DMS53 treated with DMSO at 0.1 percent for 48 hours (cell line): ENCODE results near the gene DNAH11.
A peak's percentile ranks its signal among the peaks of the same experiment; 100 is the strongest.

Source experiments
- DNase-seq: peaks from one replicate; lab custom pipeline; 2025; ENCODE audit not compliant: unreplicated experiment; lab: John Stamatoyannopoulos, UW

Gene DNAH11

DNA sequence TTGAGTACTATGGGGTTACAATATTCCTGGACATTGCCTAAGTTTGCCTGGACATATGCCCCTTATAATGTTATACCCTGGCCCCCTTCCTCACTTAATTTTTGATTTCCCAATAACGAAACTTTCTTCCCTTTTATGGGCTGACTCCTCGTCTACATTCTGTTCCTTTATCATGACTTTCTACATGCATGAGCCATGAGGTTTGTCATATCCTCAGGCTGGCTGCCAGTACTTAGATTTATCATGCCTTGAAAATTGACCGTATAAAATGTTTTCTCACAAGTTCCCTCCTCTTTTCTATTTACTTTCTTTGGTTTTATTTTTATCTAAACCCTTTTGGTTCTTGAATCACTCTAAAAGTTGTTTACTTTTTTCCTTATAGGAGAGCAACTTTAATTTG lies 4.7 kb downstream of the DNAH11 start:
- no peak for DNase-seq

- no peak for DNase-seq
Measured at GRCh38 chr7:21548491-21548890, 5.7 kb downstream of the DNAH11 start.

DNA sequence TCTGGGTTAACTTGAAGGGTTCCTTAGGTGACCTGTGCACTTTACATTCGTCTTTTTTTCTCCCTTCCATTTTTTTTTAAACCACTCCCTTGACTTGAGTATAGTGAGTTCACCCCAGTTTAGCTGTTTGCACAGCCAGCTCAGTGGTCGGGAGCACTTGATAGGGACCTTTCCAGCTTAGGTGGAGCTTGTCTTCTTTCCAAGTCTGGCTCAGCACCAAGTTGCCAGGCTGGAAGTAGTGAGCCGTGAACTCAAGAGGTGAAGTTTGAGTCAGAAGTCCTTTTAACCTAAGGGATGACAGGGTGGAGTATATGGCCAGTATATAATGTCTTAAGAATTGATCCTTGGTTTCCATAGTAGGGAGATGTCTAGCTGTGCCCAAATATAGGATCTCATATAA lies 7.2 kb downstream of the DNAH11 start:
- no peak for DNase-seq

DNA sequence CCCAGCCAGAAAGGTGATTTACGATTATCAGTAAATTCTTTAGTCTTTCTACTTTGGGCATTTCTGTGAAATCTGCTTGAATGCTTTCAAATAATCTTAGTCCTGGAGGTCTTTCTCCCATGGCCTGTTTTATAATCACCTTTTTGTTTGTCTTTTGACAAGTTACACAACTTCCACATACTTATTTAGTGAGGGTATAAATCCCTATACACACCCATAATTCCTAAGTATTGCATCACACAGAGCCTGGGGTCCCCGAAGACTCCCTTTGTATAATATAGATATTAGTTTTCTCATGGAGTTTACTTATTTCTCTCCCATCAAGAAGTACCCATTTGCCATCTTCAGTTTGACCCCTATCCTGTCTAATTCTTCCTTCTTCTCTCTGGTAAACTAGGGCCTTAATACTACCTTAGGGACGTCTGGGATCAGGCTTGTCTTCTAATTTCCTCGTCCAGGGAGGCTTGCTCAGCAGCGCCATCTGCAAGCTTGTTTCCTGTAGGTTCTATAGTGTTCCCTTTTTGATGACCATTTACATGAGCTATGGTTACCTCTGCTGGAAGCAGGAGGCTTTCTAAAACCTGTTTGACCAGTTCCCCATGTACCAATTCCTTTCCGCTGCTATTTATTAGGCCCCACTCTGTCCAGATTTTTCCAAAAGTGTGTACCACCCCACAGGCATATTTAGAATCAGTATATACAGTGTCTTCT lies 8.1 kb downstream of the DNAH11 start:
- DNase-seq, result peak; percentile 99

- DNase-seq, result no peak
Measured at GRCh38 chr7:21562385-21562784, 19.5 kb downstream of the DNAH11 start.

DNA sequence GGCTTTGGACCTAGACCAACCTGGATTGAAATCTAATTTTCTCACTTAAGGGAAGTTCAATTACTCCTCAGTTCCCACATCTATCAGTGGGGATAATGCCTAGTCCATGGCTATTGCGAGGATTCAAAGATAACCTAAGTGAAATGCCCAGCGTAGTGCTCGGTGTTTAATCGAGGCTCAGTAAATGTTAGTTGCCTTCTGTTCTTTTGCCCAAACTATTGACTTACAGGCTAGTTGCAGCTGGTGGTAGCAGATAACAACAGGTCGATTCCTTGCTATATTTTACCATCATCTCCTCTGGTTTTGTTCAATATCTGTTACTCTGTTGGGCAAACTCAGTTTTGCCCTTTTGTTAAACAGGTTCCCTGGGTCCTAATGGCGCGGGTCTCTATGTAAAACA lies 22.8 kb downstream of the DNAH11 start:
- no peak for DNase-seq

- no peak for DNase-seq
Measured at GRCh38 chr7:21566094-21566493, 23.3 kb downstream of the DNAH11 start.

GRCh38 chr7:21568762-21569161 lies 25.9 kb downstream of the DNAH11 start:
- DNase-seq, result peak; percentile 48

DNA sequence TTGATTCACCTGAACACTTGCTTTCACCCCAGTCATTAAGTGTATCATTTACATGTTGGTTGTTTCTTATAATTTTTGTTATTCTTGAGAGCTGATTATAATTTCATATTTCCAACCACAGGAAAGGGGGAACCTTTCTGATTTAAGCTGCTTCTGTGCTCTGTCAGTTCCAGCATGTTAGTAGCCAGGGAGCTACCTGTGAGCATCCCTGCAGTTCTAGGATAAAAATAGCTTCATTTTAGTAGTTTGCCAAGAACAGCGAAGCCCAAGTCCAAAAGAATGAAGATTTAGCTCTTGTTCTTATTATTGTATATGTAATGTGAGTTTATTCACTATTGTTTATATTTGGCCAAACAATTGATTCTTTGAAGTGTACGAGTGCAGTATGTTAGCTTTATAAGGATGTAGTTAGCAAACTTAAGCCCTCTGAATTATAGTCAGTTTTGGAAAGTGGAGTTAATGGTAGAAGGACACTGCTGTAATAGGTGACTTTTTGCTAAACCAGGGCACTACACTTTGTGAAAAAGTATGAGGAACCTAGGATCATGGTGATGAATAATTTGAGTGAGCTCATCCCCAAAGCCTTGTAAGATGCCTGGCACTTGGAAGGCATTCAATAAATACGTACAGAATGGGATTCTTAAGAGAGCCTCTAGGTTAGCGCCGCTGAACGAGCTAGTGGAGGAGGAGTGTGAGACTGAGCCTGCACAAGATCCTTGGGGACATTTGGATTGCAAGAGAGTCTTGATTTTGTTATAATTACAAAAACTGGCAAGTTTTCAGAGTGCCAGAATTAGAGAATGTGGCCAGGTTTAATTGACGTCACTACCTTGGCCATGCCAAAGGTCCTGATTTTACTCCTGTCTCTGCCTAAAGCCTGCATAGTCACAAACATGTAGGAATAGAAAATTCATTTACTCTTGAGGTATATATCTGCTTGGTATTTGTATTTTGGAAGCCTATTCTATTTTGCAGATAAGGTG lies 29.8 kb downstream of the DNAH11 start:
- no peak for DNase-seq

GRCh38 chr7:21579341-21580072 lies 36.7 kb downstream of the DNAH11 start:
- no peak for DNase-seq

- DNase-seq, result peak; percentile 70
Measured at GRCh38 chr7:21580073-21580521, 37.3 kb downstream of the DNAH11 start.

GRCh38 chr7:21585070-21585724 lies 42.4 kb downstream of the DNAH11 start:
- peak; percentile 60 for DNase-seq

DNA sequence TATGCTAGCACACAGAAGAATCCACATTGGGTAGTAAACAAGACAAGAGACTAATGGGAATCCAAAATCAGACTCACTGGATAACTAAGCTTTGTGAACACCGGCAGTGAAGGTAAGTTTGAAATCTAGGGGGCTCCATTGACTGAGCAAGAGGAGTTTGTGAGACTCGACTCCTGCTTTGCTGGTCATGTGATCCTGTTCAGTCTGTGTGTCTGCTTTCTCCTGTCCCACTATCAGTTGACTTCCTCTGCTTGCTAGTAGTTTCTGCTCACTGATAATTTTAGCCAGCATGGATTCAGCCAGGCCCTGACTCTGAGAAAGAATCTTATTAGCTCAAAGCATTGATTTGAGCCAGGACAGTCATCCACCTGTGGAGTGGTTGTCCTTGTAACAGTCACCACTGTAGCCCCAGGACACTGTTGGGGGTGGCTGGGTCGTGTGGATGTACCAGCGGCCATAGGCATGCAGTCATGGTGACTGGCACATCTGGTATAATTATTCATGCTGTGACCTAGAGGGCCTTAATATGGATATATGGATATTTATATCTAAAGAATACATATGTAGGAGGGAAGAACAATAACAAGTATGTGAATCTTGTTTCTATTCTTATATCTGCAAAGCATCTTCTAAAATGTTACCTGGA lies 44.4 kb downstream of the DNAH11 start:
- no peak for DNase-seq

GRCh38 chr7:21596801-21597200 lies 54.0 kb downstream of the DNAH11 start:
- no peak for DNase-seq

- DNase-seq, result no peak
Measured at GRCh38 chr7:21603462-21603861, 60.6 kb downstream of the DNAH11 start.

- DNase-seq, result no peak
Measured at GRCh38 chr7:21603972-21604749, 61.3 kb downstream of the DNAH11 start.

- no peak for DNase-seq
Measured at GRCh38 chr7:21605008-21605585, 62.3 kb downstream of the DNAH11 start.

- no peak for DNase-seq
Measured at GRCh38 chr7:21608465-21608864, 65.6 kb downstream of the DNAH11 start.

GRCh38 chr7:21611129-21611528 lies 68.3 kb downstream of the DNAH11 start:
- no peak for DNase-seq
